MM.1S (cell line): ENCODE measurements around the gene FOXN4.

ENCODE experiments used
- EZH2 ChIP-seq: fragments of 300-600 bp; sonication (generic); optimal IDR thresholded peaks from 2 replicates; pipeline ENCODE3; 2017; ENCODE audit warnings: low read depth, mild to moderate bottlenecking, antibody characterized with exemption, low read length, mixed read lengths
- TF ChIP-seq, protein P1 (sequence below): fragments of 300-600 bp; sonication (generic); IDR thresholded peaks from 2 replicates; pipeline ENCODE4 v1.5.1; 2016; ENCODE audit warnings: antibody characterized with exemption, low read length, mixed read lengths

DNA sequence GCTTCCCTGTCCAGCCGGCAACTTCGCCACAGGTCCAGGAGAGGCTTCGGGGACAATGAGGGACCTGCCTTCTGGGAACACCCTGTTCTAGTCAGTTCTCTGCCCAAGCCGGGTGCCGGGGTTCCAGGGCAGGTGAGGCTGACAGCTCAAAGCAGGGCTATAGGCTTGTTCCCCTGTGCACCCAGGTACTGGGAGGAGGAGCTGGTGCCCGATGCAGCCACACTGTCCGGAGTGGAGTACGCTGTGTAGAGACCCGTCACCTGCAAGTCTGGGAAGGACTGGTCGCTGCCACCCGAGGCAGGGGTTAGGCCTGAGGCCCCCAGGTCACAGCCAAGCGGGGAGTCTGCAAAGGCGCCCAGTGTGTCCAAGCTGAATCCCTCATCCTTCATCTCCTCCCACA, 29.6 kb downstream of the FOXN4 start:
- TF ChIP-seq, protein P1, sequence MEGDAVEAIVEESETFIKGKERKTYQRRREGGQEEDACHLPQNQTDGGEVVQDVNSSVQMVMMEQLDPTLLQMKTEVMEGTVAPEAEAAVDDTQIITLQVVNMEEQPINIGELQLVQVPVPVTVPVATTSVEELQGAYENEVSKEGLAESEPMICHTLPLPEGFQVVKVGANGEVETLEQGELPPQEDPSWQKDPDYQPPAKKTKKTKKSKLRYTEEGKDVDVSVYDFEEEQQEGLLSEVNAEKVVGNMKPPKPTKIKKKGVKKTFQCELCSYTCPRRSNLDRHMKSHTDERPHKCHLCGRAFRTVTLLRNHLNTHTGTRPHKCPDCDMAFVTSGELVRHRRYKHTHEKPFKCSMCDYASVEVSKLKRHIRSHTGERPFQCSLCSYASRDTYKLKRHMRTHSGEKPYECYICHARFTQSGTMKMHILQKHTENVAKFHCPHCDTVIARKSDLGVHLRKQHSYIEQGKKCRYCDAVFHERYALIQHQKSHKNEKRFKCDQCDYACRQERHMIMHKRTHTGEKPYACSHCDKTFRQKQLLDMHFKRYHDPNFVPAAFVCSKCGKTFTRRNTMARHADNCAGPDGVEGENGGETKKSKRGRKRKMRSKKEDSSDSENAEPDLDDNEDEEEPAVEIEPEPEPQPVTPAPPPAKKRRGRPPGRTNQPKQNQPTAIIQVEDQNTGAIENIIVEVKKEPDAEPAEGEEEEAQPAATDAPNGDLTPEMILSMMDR, result no peak
- no peak for TF ChIP-seq EZH2
